Memory B cell (primary cell): ENCODE results near the gene MAP4K4.
A peak's percentile ranks its signal among the peaks of the same experiment; 100 is the strongest.

Experiments
- ATAC-seq: fragments of 150-1000 bp; cut with Tn5 transposase; 2 replicates; pipeline ENCODE4 v1.10.0; 2021; ENCODE audit warnings: low read depth, mild to moderate bottlenecking, moderate library complexity
- DNase-seq, 2 donors: peaks; one replicate each; pipeline ENCODE4 v3.0.0; 2022; ENCODE audit warnings: low spot score in 2 of 2
- H3K27ac Mint-ChIP-seq: one replicate; pipeline ENCODE4 v1.8.0; 2022; ENCODE audit warnings: mild to moderate bottlenecking, moderate library complexity, mixed read lengths
- H3K27me3 Mint-ChIP-seq: one replicate; pipeline ENCODE4 v1.8.0; 2022; ENCODE audit warnings: mixed read lengths
- H3K36me3 Mint-ChIP-seq: one replicate; pipeline ENCODE4 v1.8.0; 2022; ENCODE audit warnings: mild to moderate bottlenecking, mixed read lengths
- H3K4me1 Mint-ChIP-seq: one replicate; pipeline ENCODE4 v1.8.0; 2022; ENCODE audit warnings: mixed read lengths
- H3K4me3 Mint-ChIP-seq: one replicate; pipeline ENCODE4 v1.8.0; 2022; ENCODE audit warnings: mild to moderate bottlenecking, moderate library complexity, mixed read lengths
- H3K9me3 Mint-ChIP-seq: one replicate; pipeline ENCODE4 v1.8.0; 2022; ENCODE audit warnings: mixed read lengths

Gene MAP4K4

GRCh38 chr2:101801496-101801895 is 104.0 kb downstream of the MAP4K4 start:
- no peak for DNase-seq
- Mint-ChIP-seq H3K27ac (peak overlapping the region; percentile 61), H3K4me3 (no peak overlapping the region), H3K36me3 (peaks cover 11% of the 10 kb centered on the region), H3K9me3 (no peaks in the 10 kb centered on the region), H3K27me3 (no peaks in the 10 kb centered on the region), H3K4me1 (peaks cover 57% of the 10 kb centered on the region)
- ATAC-seq = no peak

GRCh38 chr2:101802329-101802728 is 104.8 kb downstream of the MAP4K4 start:
- DNase-seq = no peak
- Mint-ChIP-seq H3K4me3 (no peak overlapping the region), H3K36me3 (peaks cover 11% of the 10 kb centered on the region), H3K9me3 (no peaks in the 10 kb centered on the region), H3K4me1 (peaks cover 54% of the 10 kb centered on the region), H3K27me3 (no peaks in the 10 kb centered on the region), H3K27ac (peak overlapping the region; percentile 61)
- no peak for ATAC-seq

- Mint-ChIP-seq H3K4me3 (no peak overlapping the region), H3K9me3 (no peaks in the 10 kb centered on the region), H3K27me3 (no peaks in the 10 kb centered on the region), H3K27ac (peak overlapping the region; percentile 61), H3K4me1 (peaks cover 56% of the 10 kb centered on the region), H3K36me3 (peaks cover 14% of the 10 kb centered on the region)
- ATAC-seq = no peak
- no peak for DNase-seq
These were observed 105.6 kb downstream of the MAP4K4 start for GRCh38 chr2:101803128-101803527.

GRCh38 chr2:101803945-101804696 is 106.6 kb downstream of the MAP4K4 start:
- Mint-ChIP-seq H3K4me1 (peaks cover 56% of the 10 kb centered on the region), H3K36me3 (peaks cover 14% of the 10 kb centered on the region)

GRCh38 chr2:101805152-101806088 is 107.9 kb downstream of the MAP4K4 start:
- no peaks in the 10 kb centered on the region for H3K27me3 Mint-ChIP-seq
- peak overlapping the region; percentile 80 for H3K27ac Mint-ChIP-seq
- H3K4me3 Mint-ChIP-seq = no peak overlapping the region
- no peaks in the 10 kb centered on the region for H3K9me3 Mint-ChIP-seq
- H3K4me1 Mint-ChIP-seq = peaks cover 57% of the 10 kb centered on the region
- DNase-seq (no peak), ATAC-seq (no peak)
- H3K36me3 Mint-ChIP-seq = peaks cover 11% of the 10 kb centered on the region

More at GRCh38 chr2:101803945-101804696, 106.6 kb downstream of the MAP4K4 start:
- Mint-ChIP-seq H3K27ac (peak overlapping the region; percentile 61), H3K27me3 (no peaks in the 10 kb centered on the region), H3K4me3 (no peak overlapping the region), H3K9me3 (no peaks in the 10 kb centered on the region)
- DNase-seq = no peak
- ATAC-seq = no peak

DNA sequence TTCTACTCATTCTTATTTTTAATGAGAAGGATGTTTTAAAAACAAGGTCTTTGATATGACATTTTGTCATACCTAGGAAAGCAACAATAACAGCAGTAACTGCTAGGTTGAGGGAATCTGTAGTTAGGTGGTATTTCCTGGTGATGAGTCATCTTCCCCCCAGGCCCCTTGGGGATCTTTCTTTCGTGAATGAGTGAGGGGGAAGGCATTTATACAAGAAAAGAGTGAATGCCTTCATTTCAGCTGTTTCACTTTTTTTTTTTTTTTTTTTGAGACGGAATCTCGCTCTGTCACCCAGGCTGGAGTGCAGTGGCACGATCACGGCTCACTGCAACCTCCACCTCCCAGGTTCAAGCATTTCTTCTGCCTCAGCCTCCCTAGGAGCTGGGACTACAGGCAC is 108.6 kb downstream of the MAP4K4 start:
- Mint-ChIP-seq H3K4me1 (peaks cover 54% of the 10 kb centered on the region), H3K4me3 (no peak overlapping the region), H3K27me3 (no peaks in the 10 kb centered on the region)

GRCh38 chr2:101806701-101807100 is 109.2 kb downstream of the MAP4K4 start:
- H3K27ac Mint-ChIP-seq = peak overlapping the region; percentile 80

More for the DNA sequence above, 108.6 kb downstream of the MAP4K4 start:
- Mint-ChIP-seq H3K36me3 (peaks cover 9% of the 10 kb centered on the region), H3K9me3 (no peaks in the 10 kb centered on the region), H3K27ac (peak overlapping the region; percentile 80)
- ATAC-seq = peak; percentile 73
- no peak for DNase-seq

DNA sequence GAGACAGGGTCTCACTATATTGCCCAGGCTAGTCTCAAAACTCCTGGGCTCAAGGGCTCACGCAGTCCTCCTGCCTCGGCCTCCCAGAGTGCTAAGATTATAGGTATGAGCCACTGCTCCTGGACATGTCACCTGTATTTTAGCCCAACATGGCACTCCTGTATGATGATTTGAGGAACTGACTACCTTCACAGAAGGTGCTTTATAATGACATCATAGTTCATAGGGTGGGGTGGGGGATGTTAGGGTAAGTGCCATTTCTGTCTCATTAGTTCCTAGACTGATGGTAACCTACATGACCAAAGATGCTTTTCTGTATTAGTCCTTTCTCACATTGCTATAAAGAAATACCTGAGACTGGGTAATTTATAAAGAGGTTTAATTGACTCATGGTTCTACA is 109.7 kb downstream of the MAP4K4 start:
- H3K4me1 Mint-ChIP-seq = peaks cover 54% of the 10 kb centered on the region
- H3K27ac Mint-ChIP-seq = peak overlapping the region; percentile 76

More at GRCh38 chr2:101806701-101807100, 109.2 kb downstream of the MAP4K4 start:
- peaks cover 55% of the 10 kb centered on the region for H3K4me1 Mint-ChIP-seq
- peak; percentile 40 for ATAC-seq
- H3K9me3 Mint-ChIP-seq = no peaks in the 10 kb centered on the region
- no peaks in the 10 kb centered on the region for H3K27me3 Mint-ChIP-seq
- H3K36me3 Mint-ChIP-seq = peaks cover 12% of the 10 kb centered on the region
- no peak for DNase-seq
- peak overlapping the region; percentile 39 for H3K4me3 Mint-ChIP-seq

GRCh38 chr2:101808006-101808562 is 110.6 kb downstream of the MAP4K4 start:
- Mint-ChIP-seq H3K4me1 (peaks cover 51% of the 10 kb centered on the region), H3K36me3 (peaks cover 13% of the 10 kb centered on the region), H3K27me3 (no peaks in the 10 kb centered on the region), H3K9me3 (no peaks in the 10 kb centered on the region), H3K27ac (no peak overlapping the region), H3K4me3 (no peak overlapping the region)
- no peak for ATAC-seq
- DNase-seq = no peak

More for the DNA sequence above, 109.7 kb downstream of the MAP4K4 start:
- no peak for DNase-seq
- H3K4me3 Mint-ChIP-seq = peak overlapping the region; percentile 21
- peak; percentile 61 for ATAC-seq
- peaks cover 15% of the 10 kb centered on the region for H3K36me3 Mint-ChIP-seq
- H3K9me3 Mint-ChIP-seq = no peaks in the 10 kb centered on the region
- H3K27me3 Mint-ChIP-seq = no peaks in the 10 kb centered on the region

DNA sequence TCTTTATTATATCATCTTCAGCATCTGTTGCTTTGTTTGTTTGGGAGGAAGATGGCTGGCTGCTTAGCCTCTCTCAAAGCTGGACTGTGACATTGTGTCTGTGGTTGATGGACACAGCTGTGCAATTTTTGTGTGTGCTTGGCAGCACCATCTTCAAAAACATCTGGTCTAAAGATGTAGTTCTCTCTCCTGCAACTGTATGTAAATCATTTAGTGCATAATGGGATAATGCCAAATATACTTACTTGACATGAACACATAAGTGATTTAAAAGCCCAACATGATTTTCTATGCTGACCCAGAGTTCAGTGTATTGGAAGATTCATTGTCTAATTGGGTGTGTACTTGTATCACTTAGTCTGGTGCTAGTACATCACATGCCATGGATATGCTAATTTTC is 112.2 kb downstream of the MAP4K4 start:
- Mint-ChIP-seq H3K4me3 (no peak overlapping the region), H3K9me3 (no peaks in the 10 kb centered on the region), H3K36me3 (peaks cover 13% of the 10 kb centered on the region), H3K27me3 (no peaks in the 10 kb centered on the region), H3K4me1 (peaks cover 52% of the 10 kb centered on the region), H3K27ac (peak overlapping the region; percentile 62)
- no peak for DNase-seq
- no peak for ATAC-seq

DNA sequence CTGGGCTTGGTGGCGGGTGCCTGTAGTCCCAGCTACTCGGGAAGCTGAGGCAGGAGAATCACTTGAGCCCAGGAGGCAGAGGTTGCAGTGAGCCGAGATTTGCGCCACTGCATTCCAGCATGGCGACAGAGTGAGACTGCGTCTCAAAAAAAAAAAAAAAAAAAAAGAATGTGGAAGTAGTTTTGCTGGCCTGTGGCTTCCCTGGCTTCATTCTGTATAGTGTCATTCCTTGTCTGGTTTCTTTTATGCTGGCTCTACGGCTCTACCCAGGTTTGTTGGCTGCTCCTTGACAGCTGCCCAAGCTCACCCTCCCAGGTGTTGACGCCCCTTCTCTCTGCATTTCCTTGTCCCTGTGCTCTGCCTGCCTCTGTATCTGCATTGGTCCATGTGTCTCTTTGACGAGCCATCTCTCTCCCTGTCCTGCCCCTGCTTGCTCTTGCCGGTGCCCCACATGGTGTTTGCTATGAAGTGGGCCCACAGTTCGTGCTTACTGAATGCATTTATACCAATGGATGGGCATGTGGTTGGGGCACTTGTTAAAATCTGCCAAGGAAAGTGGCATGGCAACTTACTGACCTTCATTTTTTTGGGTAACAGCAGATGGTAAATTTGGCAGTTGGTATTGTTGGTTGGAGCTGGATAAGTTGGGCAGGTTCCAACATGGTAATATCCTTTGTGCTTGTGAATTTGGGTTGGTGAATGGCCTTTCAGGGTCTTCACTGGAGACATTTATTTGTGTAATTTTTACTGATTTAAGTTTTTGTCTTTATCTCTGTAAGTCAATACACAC is 113.9 kb downstream of the MAP4K4 start:
- Mint-ChIP-seq H3K4me1 (peaks cover 50% of the 10 kb centered on the region), H3K27me3 (no peaks in the 10 kb centered on the region), H3K36me3 (peaks cover 14% of the 10 kb centered on the region), H3K9me3 (no peaks in the 10 kb centered on the region), H3K4me3 (no peak overlapping the region), H3K27ac (peak overlapping the region; percentile 14)
- no peak for DNase-seq
- ATAC-seq = no peak

GRCh38 chr2:101812226-101812625 is 114.7 kb downstream of the MAP4K4 start:
- Mint-ChIP-seq H3K27me3 (no peaks in the 10 kb centered on the region), H3K9me3 (no peaks in the 10 kb centered on the region), H3K4me3 (no peak overlapping the region), H3K36me3 (peaks cover 15% of the 10 kb centered on the region), H3K4me1 (peaks cover 51% of the 10 kb centered on the region), H3K27ac (no peak overlapping the region)
- ATAC-seq (no peak), DNase-seq (no peak)

- peak overlapping the region; percentile 42 for H3K27ac Mint-ChIP-seq
- peaks cover 11% of the 10 kb centered on the region for H3K36me3 Mint-ChIP-seq
- H3K4me1 Mint-ChIP-seq = peaks cover 62% of the 10 kb centered on the region
- no peaks in the 10 kb centered on the region for H3K27me3 Mint-ChIP-seq
- no peaks in the 10 kb centered on the region for H3K9me3 Mint-ChIP-seq
- H3K4me3 Mint-ChIP-seq = no peak overlapping the region
- DNase-seq (no peak), ATAC-seq (no peak)
These were observed 117.2 kb downstream of the MAP4K4 start for GRCh38 chr2:101814752-101815151.
